Measurements from ENCODE around the gene GREM1. TPM values are rescaled to one million over a fixed set of nuclear protein-coding genes. Genes with fewer than 3 reads are reported as not detected.

Gene GREM1
- total RNA-seq, 2 experiments from 2014 or later, result not detected

GRCh38 chr15:32709295-32710033, 8.3 kb upstream of the GREM1 start:
- Mint-ChIP-seq H3K4me1 (ENCODE audit: low read depth) (no peaks in the 10 kb centered on the region), H3K27ac (no peak overlapping the region), H3K9me3 (no peaks in the 10 kb centered on the region), H3K4me3 (no peak overlapping the region), H3K27me3 (peaks cover 49% of the 10 kb centered on the region), H3K36me3 (ENCODE audit: low read depth) (no peaks in the 10 kb centered on the region)
- Histone ChIP-seq H3K27me3 (ENCODE audit: control insufficient read depth in 1 of 2, insufficient read depth in 2 of 2, low read length in 2 of 2) (peaks cover 0 to 28% of the 10 kb centered on the region in 2 experiments), H3K27ac (ENCODE audit: low read depth in 1 of 2, low read length in 2 of 2) (no peak overlapping the region), H3K9me3 (ENCODE audit: control insufficient read depth in 1 of 2, insufficient read depth in 1 of 2, low read length in 2 of 2) (no peaks in the 10 kb centered on the region), H3K36me3 (ENCODE audit: insufficient read depth, low read length) (no peaks in the 10 kb centered on the region), H3K4me1 (ENCODE audit: insufficient read depth, low read length) (no peaks in the 10 kb centered on the region), H3K4me3 (ENCODE audit: low read length) (no peak overlapping the region)
- DNase-seq (no peak), ATAC-seq (ENCODE audit: poor library complexity) (no peak)
- intact Hi-C loops (cut with DNase I, micrococcal nuclease), result no loop called here
- no peak for TF ChIP-seq CTCF (IDR thresholded peaks at IDR 0.05)
- CTCF ChIA-PET, result no interaction called here
- POLR2A ChIA-PET, result no interaction called here

- Histone ChIP-seq H3K27ac (ENCODE audit: low read depth in 1 of 2, low read length in 2 of 2) (no peak overlapping the region), H3K27me3 (ENCODE audit: control insufficient read depth in 1 of 2, insufficient read depth in 2 of 2, low read length in 2 of 2) (peaks cover 35 to 75% of the 10 kb centered on the region in 2 experiments), H3K4me3 (ENCODE audit: low read length) (no peak overlapping the region), H3K36me3 (ENCODE audit: insufficient read depth, low read length) (no peaks in the 10 kb centered on the region), H3K9me3 (ENCODE audit: control insufficient read depth in 1 of 2, insufficient read depth in 1 of 2, low read length in 2 of 2) (peaks cover 0 to 12% of the 10 kb centered on the region in 2 experiments), H3K4me1 (ENCODE audit: insufficient read depth, low read length) (peaks cover 15% of the 10 kb centered on the region)
- no peaks in the 10 kb centered on the region for H3K9me3 Mint-ChIP-seq
- peaks cover 68% of the 10 kb centered on the region for H3K27me3 Mint-ChIP-seq
- intact Hi-C loops (cut with DNase I, micrococcal nuclease), result no loop called here
- H3K27ac Mint-ChIP-seq, result no peak overlapping the region
- H3K4me3 Mint-ChIP-seq, result no peak overlapping the region
- no peak for DNase-seq
- no peak for TF ChIP-seq CTCF (IDR thresholded peaks at IDR 0.05)
- no peaks in the 10 kb centered on the region for H3K36me3 Mint-ChIP-seq (ENCODE audit: low read depth)
- ChIA-PET CTCF (no interaction called here), POLR2A (no interaction called here)
- H3K4me1 Mint-ChIP-seq (ENCODE audit: low read depth), result peaks cover 16% of the 10 kb centered on the region
- no peak for ATAC-seq (ENCODE audit: poor library complexity)
These were observed 2.5 kb upstream of the GREM1 start for GRCh38 chr15:32715276-32715675.

GRCh38 chr15:32716216-32716914, 1.4 kb upstream of the GREM1 start:
- Histone ChIP-seq H3K36me3 (ENCODE audit: insufficient read depth, low read length) (no peaks in the 10 kb centered on the region), H3K27ac (ENCODE audit: low read depth in 1 of 2, low read length in 2 of 2) (no peak overlapping the region), H3K27me3 (ENCODE audit: control insufficient read depth in 1 of 2, insufficient read depth in 2 of 2, low read length in 2 of 2) (peaks cover 37 to 81% of the 10 kb centered on the region in 2 experiments), H3K9me3 (ENCODE audit: control insufficient read depth in 1 of 2, insufficient read depth in 1 of 2, low read length in 2 of 2) (peaks cover 0 to 12% of the 10 kb centered on the region in 2 experiments), H3K4me1 (ENCODE audit: insufficient read depth, low read length) (peaks cover 15% of the 10 kb centered on the region), H3K4me3 (ENCODE audit: low read length) (no peak overlapping the region)
- ChIA-PET CTCF (no interaction called here), POLR2A (no interaction called here)
- no peaks in the 10 kb centered on the region for H3K9me3 Mint-ChIP-seq
- TF ChIP-seq CTCF (IDR thresholded peaks at IDR 0.05), result no peak
- no peak overlapping the region for H3K4me3 Mint-ChIP-seq
- intact Hi-C loops (cut with DNase I, micrococcal nuclease), result no loop called here
- H3K4me1 Mint-ChIP-seq (ENCODE audit: low read depth), result peaks cover 16% of the 10 kb centered on the region
- DNase-seq (no peak), ATAC-seq (ENCODE audit: poor library complexity) (no peak)
- no peaks in the 10 kb centered on the region for H3K36me3 Mint-ChIP-seq (ENCODE audit: low read depth)
- peaks cover 74% of the 10 kb centered on the region for H3K27me3 Mint-ChIP-seq
- H3K27ac Mint-ChIP-seq, result no peak overlapping the region

Data from CD4-positive, alpha-beta T cell (primary cell).